ENCODE measurements around the gene CTU2. TPM values are rescaled to one million over a fixed set of nuclear protein-coding genes. Genes with fewer than 3 reads are reported as not detected.

Gene CTU2
- total and polyA plus RNA-seq, 10 of the 15 experiments (the other 5 are each of a cell fraction or from before 2014, with no cell fraction given) = 0.32 to 44.5 (median 18.2) TPM

- Histone ChIP-seq H3K9me3 (replicated peaks; ENCODE audit: control insufficient read depth, insufficient read depth, low read length) (no peaks in the 10 kb centered on the region), H3K4me2 (ENCODE audit: control insufficient read depth, insufficient read depth) (peak overlapping the region; percentile 92), H3K27ac (ENCODE audit: control insufficient read depth, insufficient read depth) (no peak overlapping the region), H3K36me3 (ENCODE audit: control insufficient read depth in 2 of 2, insufficient read depth in 2 of 2, low read length in 1 of 2) (no peaks in the 10 kb centered on the region), H3K9ac (ENCODE audit: control insufficient read depth, insufficient read depth, low read length) (peak overlapping the region; percentile 52; the same call in 1 of the 2 replicates), H3K4me3 (peak overlapping the region; percentile 98), H3K27me3 (replicated peaks in 1 of 2; ENCODE audit: control insufficient read depth in 2 of 2, insufficient read depth in 2 of 2, low read length in 1 of 2) (no peaks in the 10 kb centered on the region; a peak in 1 of 4 replicates), H2AFZ (ENCODE audit: control insufficient read depth, low read depth, low read length) (peak overlapping the region; percentile 61), H3K79me2 (ENCODE audit: control insufficient read depth, insufficient read depth, low read length) (no peaks in the 10 kb centered on the region), H4K20me1 (ENCODE audit: control insufficient read depth, insufficient read depth) (no peaks in the 10 kb centered on the region), H3K4me1 (ENCODE audit: control insufficient read depth, insufficient read depth, low read length) (peaks cover 34% of the 10 kb centered on the region)
- DNase-seq (ENCODE audit: low read depth, low spot score) (no peak), ATAC-seq (peak; percentile 8), FAIRE-seq (no peak)
- intact Hi-C loops (cut with micrococcal nuclease; ENCODE audit: unreplicated experiment) (no loop called here), in situ Hi-C loops (cut with MboI) (no loop called here)
- CTCF ChIA-PET = interaction anchor here (1.2 to 1.6 kb wide), 2 partner anchors 18 to 20 kb away, joined by 3 to 4 read pairs; no protein-coding TSS in a partner anchor
- RAD21 ChIA-PET (ENCODE audit: unreplicated experiment) = no interaction called here
- SMC1A ChIA-PET (ENCODE audit: uncharacterized antibody, unreplicated experiment) = no interaction called here
- WGBS (ENCODE audit: insufficient coverage, insufficient replicate concordance, low lambda C conversion rate, missing lambda C conversion rate) = 1% methylated on average over 11 of the region's 25 CpGs
- BruUV-seq (replicated peaks) = no TSS peak
- POLR2A ChIA-PET = interaction anchor here (1.5 kb wide), 1 partner anchor 15 kb away, joined by 4 read pairs; no protein-coding TSS in a partner anchor
- TF ChIP-seq KLF5 (IDR thresholded peaks at IDR 0.05; ENCODE audit: partially characterized antibody) = no peak
- no peak; the same call in 1 of the 2 replicates for TF ChIP-seq NR2F1 (conservative IDR thresholded peaks at IDR 0.05)
- no peak for TF ChIP-seq POLR2AphosphoS2 (IDR thresholded peaks at IDR 0.05; ENCODE audit: low read depth, low read length)
- no peak for TF ChIP-seq ZBTB40 (IDR thresholded peaks at IDR 0.05; ENCODE audit: borderline replicate concordance)
- TF ChIP-seq SUPT20H (IDR thresholded peaks at IDR 0.05; ENCODE audit: borderline replicate concordance, control insufficient read depth, low read depth, low read length) = no peak
- no peak for TF ChIP-seq MXI1 (IDR thresholded peaks at IDR 0.05; ENCODE audit: low read depth, low read length)
- TF ChIP-seq CEBPZ (IDR thresholded peaks at IDR 0.05; ENCODE audit: low read depth, low read length) = no peak
- TF ChIP-seq FOXM1 (IDR thresholded peaks at IDR 0.05; ENCODE audit: low read depth, low read length) = no peak
- no peak for TF ChIP-seq EGR1 (IDR thresholded peaks at IDR 0.05; ENCODE audit: borderline replicate concordance in 1 of 2, low read depth in 2 of 2, low read length in 2 of 2)
- no peak for TF ChIP-seq ATF2 (IDR thresholded peaks at IDR 0.05; ENCODE audit: low read length)
- TF ChIP-seq TCF3 (IDR thresholded peaks at IDR 0.05; ENCODE audit: borderline replicate concordance, insufficient read depth, low read depth, low read length) = no peak
These were observed 20.3 kb upstream of the CTU2 start for GRCh38 chr16:88686062-88686438.

Measured in GM12878 (cell line).